ENCODE measurements around the gene SUPT3H.
"Not testable (repeated sequence)": the region's sequence is repeated elsewhere in the genome, so short reads cannot be mapped to it uniquely, and the experiment has no call there.

Gene SUPT3H

DNA sequence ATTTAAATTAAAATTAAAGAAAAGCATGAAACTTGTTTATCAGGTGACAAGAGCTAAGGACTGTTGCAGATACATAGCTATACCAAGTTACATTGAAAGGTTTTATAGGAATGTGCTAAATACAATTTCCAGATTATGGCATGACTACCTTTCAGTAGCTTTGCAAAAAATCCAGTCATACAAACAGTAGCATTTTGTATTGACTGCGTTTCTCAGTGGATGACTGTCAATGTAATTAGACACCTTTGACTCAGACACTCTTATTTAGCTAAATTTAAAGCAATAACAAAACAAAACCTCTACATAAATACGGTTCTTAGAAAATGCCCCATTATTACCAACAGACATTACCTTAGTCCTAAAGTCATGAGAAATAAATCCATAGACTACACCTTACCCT, 325.4 kb downstream of the SUPT3H start:
- Histone ChIP-seq H3K27me3 (ENCODE audit: control insufficient read depth, insufficient read depth, low read length) (no peaks in the 10 kb centered on the region), H3K36me3 (ENCODE audit: control insufficient read depth, insufficient read depth, low read length) (no peaks in the 10 kb centered on the region), H3K9me3 (ENCODE audit: control insufficient read depth, low read length) (no peaks in the 10 kb centered on the region), H3K4me1 (ENCODE audit: control insufficient read depth, insufficient read depth, low read length) (no peaks in the 10 kb centered on the region), H3K9ac (ENCODE audit: low read length) (no peak overlapping the region), H3K4me3 (ENCODE audit: low read length) (no peak overlapping the region)

DNA sequence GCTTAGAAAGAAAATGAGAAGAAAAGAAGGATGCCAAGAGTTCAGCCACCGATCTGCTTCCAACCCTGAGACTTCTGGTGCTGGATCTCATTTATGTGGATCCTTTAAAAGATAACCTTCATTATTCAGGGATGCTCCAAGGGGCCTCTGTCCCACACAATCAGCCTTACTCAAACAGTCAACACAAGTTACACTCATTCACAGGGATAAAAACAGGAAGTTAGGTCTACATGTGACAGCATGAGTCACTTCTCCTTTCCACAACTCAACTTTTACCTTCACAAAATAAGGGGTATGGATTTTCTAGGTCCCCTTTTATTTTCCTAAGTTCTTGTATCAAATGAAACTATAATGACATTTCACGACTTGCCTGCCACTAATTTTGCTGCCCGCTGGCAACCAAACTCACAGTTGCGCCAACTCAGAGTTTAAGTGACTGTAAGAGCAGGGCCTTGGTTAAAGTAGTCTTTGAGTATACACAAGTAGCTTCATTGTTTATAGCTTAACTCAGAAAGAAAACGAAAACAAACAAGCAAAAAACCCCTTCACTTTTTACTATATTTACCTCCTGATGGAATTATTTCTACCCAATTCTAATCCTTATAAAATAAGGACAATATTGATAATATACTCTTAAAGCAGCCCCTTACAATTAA, 328.4 kb downstream of the SUPT3H start:
- no peaks in the 10 kb centered on the region for H3K27me3 ChIP-seq (ENCODE audit: control insufficient read depth, insufficient read depth, low read length)
- H3K4me3 ChIP-seq (ENCODE audit: low read length), result no peak overlapping the region
- H3K4me1 ChIP-seq (ENCODE audit: control insufficient read depth, insufficient read depth, low read length), result no peaks in the 10 kb centered on the region
- H3K9me3 ChIP-seq (ENCODE audit: control insufficient read depth, low read length), result no peaks in the 10 kb centered on the region
- H3K36me3 ChIP-seq (ENCODE audit: control insufficient read depth, insufficient read depth, low read length), result no peaks in the 10 kb centered on the region
- no peak overlapping the region for H3K9ac ChIP-seq (ENCODE audit: low read length)

DNA sequence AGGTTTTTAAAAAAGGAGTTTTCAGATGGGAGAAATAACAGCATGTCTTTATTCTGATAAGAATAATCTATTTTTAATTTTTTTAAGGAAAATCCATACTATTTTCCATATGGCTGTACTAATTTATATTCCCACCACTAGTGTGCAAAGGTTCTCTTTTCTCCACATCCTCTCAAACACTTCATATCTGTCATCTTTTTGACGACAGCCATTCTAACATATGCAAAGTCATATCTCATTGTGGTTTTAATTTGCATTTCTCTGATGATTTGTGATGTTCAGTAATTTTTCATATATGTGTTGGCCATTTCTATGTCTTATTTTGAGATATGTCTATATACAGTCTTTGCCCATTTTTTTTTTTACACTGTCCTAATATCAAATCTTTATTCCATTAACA, 330.2 kb downstream of the SUPT3H start:
- Histone ChIP-seq H3K4me3 (ENCODE audit: low read length) (no peak overlapping the region), H3K9me3 (ENCODE audit: control insufficient read depth, low read length) (no peaks in the 10 kb centered on the region), H3K36me3 (ENCODE audit: control insufficient read depth, insufficient read depth, low read length) (no peaks in the 10 kb centered on the region), H3K4me1 (ENCODE audit: control insufficient read depth, insufficient read depth, low read length) (no peaks in the 10 kb centered on the region), H3K9ac (ENCODE audit: low read length) (no peak overlapping the region), H3K27me3 (ENCODE audit: control insufficient read depth, insufficient read depth, low read length) (no peaks in the 10 kb centered on the region)

DNA sequence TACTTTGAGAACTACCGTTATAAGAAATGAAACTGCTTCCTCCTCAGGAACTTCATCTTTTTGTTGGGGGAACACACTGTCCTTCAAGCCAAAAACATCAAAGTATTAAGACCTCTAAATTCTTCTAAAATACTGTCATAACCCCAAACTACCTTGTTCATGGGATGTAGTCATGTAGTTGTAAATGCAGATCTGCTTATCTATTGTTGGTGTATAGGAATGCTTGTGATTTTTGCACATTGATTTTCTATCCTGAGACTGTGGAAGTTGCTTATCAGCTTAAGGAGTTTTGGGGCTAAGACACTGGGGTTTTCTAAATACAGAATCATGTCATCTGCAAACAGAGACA, 332.5 kb downstream of the SUPT3H start:
- no peaks in the 10 kb centered on the region for H3K4me1 ChIP-seq (ENCODE audit: control insufficient read depth, insufficient read depth, low read length)
- H3K27me3 ChIP-seq (ENCODE audit: control insufficient read depth, insufficient read depth, low read length), result no peaks in the 10 kb centered on the region
- H3K9me3 ChIP-seq (ENCODE audit: control insufficient read depth, low read length), result no peaks in the 10 kb centered on the region
- H3K36me3 ChIP-seq (ENCODE audit: control insufficient read depth, insufficient read depth, low read length), result no peaks in the 10 kb centered on the region
- H3K4me3 ChIP-seq (ENCODE audit: low read length), result no peak overlapping the region
- H3K9ac ChIP-seq (ENCODE audit: low read length), result no peak overlapping the region

DNA sequence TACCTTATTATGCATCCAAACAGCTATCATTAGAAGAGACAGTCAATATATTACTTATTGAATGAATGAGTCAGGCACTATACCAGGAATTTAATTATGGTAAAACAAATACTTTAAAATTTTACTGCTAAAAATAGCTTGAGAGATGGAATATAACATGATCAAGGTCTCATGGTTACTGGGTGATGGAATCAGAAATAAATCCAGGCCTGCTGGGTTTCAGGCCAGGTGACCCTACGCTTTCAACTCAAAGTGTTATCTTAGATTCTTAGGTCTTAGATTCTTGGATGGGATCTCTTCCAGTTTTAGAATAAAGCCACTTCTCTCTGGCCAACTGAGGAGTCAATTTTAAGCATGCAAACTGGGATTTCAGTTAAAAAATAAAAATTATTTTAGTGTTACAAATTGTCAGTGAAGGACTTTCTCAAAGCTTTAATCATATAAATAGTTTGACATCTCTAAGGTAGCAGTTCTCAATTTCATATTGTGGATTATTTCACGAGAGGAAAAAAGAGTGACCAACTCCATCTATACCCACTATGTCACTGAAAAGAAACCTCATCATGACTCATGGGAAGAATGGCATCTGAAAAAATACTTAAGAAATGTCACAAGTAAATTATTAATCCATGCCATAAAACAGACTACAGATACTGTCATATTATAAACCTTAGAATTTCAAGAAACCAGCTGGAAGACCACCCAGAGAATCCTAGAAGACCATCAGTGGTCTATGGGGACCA, 333.1 kb downstream of the SUPT3H start:
- H3K27me3 ChIP-seq (ENCODE audit: control insufficient read depth, insufficient read depth, low read length), result no peaks in the 10 kb centered on the region
- no peaks in the 10 kb centered on the region for H3K4me1 ChIP-seq (ENCODE audit: control insufficient read depth, insufficient read depth, low read length)
- no peak overlapping the region for H3K9ac ChIP-seq (ENCODE audit: low read length)
- no peaks in the 10 kb centered on the region for H3K9me3 ChIP-seq (ENCODE audit: control insufficient read depth, low read length)
- H3K36me3 ChIP-seq (ENCODE audit: control insufficient read depth, insufficient read depth, low read length), result no peaks in the 10 kb centered on the region
- H3K4me3 ChIP-seq (ENCODE audit: low read length), result no peak overlapping the region

DNA sequence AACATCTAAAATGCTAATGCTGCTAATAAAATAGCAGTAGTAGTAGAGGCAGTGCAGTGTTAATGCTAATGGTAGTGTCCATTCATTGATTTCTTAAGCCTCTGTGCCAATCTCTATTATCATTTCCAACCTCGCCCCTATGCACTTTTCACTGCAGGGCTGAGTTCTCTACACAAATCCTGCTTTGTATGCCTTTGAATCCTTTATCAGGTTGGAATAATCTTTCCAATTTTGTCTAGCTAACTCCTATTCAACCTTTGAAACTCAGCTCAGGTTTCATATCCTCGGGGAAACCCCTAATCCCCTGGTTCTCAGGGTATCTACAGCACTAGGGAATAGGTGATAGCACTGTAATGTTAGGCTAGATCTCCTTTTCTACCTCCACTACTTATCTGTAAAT, 333.6 kb downstream of the SUPT3H start:
- Histone ChIP-seq H3K27me3 (ENCODE audit: control insufficient read depth, insufficient read depth, low read length) (no peaks in the 10 kb centered on the region), H3K36me3 (ENCODE audit: control insufficient read depth, insufficient read depth, low read length) (no peaks in the 10 kb centered on the region), H3K9me3 (ENCODE audit: control insufficient read depth, low read length) (no peaks in the 10 kb centered on the region), H3K9ac (ENCODE audit: low read length) (no peak overlapping the region), H3K4me1 (ENCODE audit: control insufficient read depth, insufficient read depth, low read length) (no peaks in the 10 kb centered on the region), H3K4me3 (ENCODE audit: low read length) (no peak overlapping the region)

DNA sequence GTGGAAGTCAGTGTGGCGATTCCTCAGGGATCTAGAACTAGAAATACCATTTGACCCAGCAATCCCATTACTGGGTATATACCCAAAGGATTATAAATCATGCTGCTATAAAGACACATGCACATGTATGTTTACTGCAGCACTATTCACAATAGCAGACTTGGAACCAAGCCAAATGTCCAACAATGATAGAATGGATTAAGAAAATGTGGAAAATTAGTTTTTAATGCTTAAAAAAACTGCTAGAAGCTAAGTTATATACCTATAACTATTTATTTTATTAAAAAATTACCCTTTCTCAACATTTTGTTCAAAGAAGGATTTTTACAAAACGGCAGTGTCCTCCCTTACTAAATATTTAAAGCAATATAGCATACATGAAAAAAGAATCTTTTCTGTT, 335.1 kb downstream of the SUPT3H start:
- H3K4me1 ChIP-seq (ENCODE audit: control insufficient read depth, insufficient read depth, low read length); H3K36me3 ChIP-seq (ENCODE audit: control insufficient read depth, insufficient read depth, low read length); H3K9ac ChIP-seq (ENCODE audit: low read length); H3K4me3 ChIP-seq (ENCODE audit: low read length); H3K27me3 ChIP-seq (ENCODE audit: control insufficient read depth, insufficient read depth, low read length); H3K9me3 ChIP-seq (ENCODE audit: control insufficient read depth, low read length): not testable (repeated sequence)

DNA sequence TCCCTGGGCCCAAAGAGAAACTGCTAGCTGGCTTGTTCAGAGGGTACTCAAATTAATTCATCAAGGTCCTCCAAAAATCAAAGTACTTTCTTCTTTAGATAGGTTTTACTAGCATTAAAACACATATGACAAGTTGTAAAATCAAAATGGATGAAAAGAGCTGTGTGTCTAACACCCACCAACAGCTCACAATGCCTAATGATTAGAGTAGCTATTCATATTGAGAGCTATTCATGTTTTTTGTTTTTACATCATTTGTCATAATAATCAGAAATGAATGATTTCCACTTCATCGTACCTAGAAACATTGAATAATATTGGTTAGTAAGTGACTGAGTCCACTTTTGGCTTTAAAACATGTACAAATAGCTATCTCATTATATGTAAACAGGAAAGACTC, 339.5 kb downstream of the SUPT3H start:
- Histone ChIP-seq H3K4me3 (ENCODE audit: low read length) (no peak overlapping the region), H3K27me3 (ENCODE audit: control insufficient read depth, insufficient read depth, low read length) (no peaks in the 10 kb centered on the region), H3K9ac (ENCODE audit: low read length) (no peak overlapping the region), H3K9me3 (ENCODE audit: control insufficient read depth, low read length) (no peaks in the 10 kb centered on the region), H3K4me1 (ENCODE audit: control insufficient read depth, insufficient read depth, low read length) (no peaks in the 10 kb centered on the region), H3K36me3 (ENCODE audit: control insufficient read depth, insufficient read depth, low read length) (no peaks in the 10 kb centered on the region)

DNA sequence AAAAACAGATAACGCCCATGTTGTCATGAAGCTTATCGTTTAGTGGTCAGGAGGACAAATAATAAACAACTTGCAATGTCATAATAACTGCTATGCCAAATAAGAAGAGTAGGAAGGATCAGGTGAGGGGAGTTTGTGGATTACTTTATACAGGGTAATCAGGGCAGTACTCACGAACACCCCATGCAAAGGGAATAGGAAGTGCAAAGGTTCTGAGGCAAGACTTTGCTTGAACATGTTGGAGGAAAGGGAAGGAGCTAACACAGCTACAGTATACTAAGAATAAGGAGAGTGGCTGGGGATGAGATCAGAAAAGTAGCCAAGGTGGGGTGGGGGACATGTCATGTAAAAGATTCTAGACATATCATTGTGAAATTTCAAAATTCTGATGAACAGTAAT, 341.6 kb downstream of the SUPT3H start:
- no peak overlapping the region for H3K9ac ChIP-seq (ENCODE audit: low read length)

DNA sequence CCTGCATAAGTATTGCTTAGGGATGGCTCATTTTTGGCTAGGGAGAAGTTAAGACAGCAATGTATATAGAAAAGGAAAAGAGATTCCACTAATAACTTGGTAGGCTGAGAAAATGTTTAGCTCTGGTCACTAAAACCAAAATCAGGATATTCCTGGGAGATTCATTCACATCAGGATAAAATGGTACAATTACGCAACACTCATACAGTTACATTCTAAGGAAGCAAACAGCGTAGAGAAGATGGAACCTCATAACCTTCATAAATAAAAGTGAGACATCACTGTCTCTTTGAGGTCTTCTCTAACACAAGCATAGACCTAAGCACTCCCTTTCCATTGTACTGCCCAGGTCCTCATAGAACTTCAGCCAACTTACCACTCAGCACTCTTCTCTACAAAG, 345.3 kb downstream of the SUPT3H start:
- no peaks in the 10 kb centered on the region for H3K36me3 ChIP-seq (ENCODE audit: control insufficient read depth, insufficient read depth, low read length)
- no peaks in the 10 kb centered on the region for H3K27me3 ChIP-seq (ENCODE audit: control insufficient read depth, insufficient read depth, low read length)
- H3K9ac ChIP-seq (ENCODE audit: low read length), result no peak overlapping the region
- H3K9me3 ChIP-seq (ENCODE audit: control insufficient read depth, low read length), result no peaks in the 10 kb centered on the region
- no peak overlapping the region for H3K4me3 ChIP-seq (ENCODE audit: low read length)
- H3K4me1 ChIP-seq (ENCODE audit: control insufficient read depth, insufficient read depth, low read length), result no peaks in the 10 kb centered on the region

More for the DNA sequence above, 341.6 kb downstream of the SUPT3H start:
- no peaks in the 10 kb centered on the region for H3K27me3 ChIP-seq (ENCODE audit: control insufficient read depth, insufficient read depth, low read length)
- no peak overlapping the region for H3K4me3 ChIP-seq (ENCODE audit: low read length)
- no peaks in the 10 kb centered on the region for H3K36me3 ChIP-seq (ENCODE audit: control insufficient read depth, insufficient read depth, low read length)
- no peaks in the 10 kb centered on the region for H3K9me3 ChIP-seq (ENCODE audit: control insufficient read depth, low read length)
- H3K4me1 ChIP-seq (ENCODE audit: control insufficient read depth, insufficient read depth, low read length), result no peaks in the 10 kb centered on the region

DNA sequence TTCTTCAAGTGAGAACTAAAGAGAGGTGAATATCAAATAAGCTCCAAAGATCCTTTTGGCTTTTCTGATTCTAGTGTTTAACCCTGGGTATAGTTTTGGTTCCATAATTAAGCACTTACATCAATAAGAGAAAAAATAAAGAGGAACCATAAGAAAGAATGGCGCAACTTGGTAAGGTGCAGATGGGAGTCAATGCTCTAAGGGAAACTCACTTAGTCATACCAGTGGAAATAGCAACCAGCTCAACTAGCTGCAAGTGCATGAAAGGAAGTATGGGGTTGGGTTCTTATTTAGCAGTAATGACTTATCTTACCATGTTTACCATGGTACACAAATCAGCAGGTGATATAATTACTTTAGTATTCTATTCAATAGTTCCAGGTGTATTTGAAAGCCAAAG, 346.1 kb downstream of the SUPT3H start:
- no peaks in the 10 kb centered on the region for H3K36me3 ChIP-seq (ENCODE audit: control insufficient read depth, insufficient read depth, low read length)
- H3K9me3 ChIP-seq (ENCODE audit: control insufficient read depth, low read length), result no peaks in the 10 kb centered on the region
- no peaks in the 10 kb centered on the region for H3K27me3 ChIP-seq (ENCODE audit: control insufficient read depth, insufficient read depth, low read length)
- H3K4me3 ChIP-seq (ENCODE audit: low read length), result no peak overlapping the region
- no peak overlapping the region for H3K9ac ChIP-seq (ENCODE audit: low read length)
- no peaks in the 10 kb centered on the region for H3K4me1 ChIP-seq (ENCODE audit: control insufficient read depth, insufficient read depth, low read length)

DNA sequence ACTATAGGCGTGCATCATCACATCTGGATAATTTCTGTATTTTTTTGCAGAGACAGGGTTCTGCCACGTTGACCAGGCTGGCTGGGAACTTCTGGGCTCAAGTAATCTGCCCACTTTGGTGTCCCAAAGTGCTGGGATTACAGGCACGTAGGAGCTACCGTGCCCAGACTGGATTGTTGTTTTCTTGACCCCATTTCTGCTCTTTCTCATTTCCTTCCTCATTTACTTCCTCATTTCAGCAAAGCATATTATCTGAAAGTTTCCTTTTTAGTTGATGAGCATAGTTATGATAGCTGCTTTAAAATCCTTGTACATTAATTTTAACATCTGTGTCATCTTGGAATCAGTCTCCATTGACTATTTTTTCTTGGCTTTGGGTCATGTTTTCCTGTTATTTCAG, 350.6 kb downstream of the SUPT3H start:
- Histone ChIP-seq H3K4me3 (ENCODE audit: low read length) (no peak overlapping the region), H3K4me1 (ENCODE audit: control insufficient read depth, insufficient read depth, low read length) (no peaks in the 10 kb centered on the region), H3K27me3 (ENCODE audit: control insufficient read depth, insufficient read depth, low read length) (no peaks in the 10 kb centered on the region), H3K9me3 (ENCODE audit: control insufficient read depth, low read length) (no peaks in the 10 kb centered on the region), H3K36me3 (ENCODE audit: control insufficient read depth, insufficient read depth, low read length) (no peaks in the 10 kb centered on the region), H3K9ac (ENCODE audit: low read length) (no peak overlapping the region)

All from mucosa of stomach (tissue), 1 donor.